ENCODE measurements around the gene TSBP1. TPM values are rescaled to one million over a fixed set of nuclear protein-coding genes. Genes with fewer than 3 reads are reported as not detected.

Gene TSBP1
- total and polyA plus RNA-seq, 12 donors = not detected

DNA sequence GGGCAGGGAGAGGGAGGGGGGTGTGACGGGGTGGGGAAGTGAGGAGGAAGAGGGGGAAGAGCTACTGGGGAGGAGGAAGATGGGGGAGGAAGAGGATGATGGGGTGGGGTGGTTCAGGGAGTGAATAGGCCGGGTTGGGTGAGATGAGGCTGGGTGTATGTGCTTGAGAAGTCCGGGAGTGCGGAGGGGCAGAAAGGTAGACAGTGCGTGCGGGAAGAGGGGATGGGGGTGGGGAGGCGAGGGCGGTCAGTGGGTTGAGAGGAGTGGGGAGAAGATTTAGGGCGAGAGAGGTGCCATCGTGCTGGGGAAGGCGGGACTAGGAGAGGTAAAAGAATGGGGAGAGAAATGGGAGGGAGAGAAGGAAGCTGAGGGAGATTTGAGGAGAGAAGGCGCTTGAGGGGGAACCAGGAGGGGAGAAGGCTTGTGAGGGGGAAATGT, 116.9 kb downstream of the TSBP1 start:
- H3K36me3 ChIP-seq (replicated peaks in 1 of 2) = no peaks in the 10 kb centered on the region
- H3K4me3 ChIP-seq = peak overlapping the region in 2 of 4 donors; percentile 11 to 58
- 10 to 24% (median 22%) methylated on average over 12 of the region's 12 CpGs for WGBS, 4 donors
- no peaks in the 10 kb centered on the region for H3K27me3 ChIP-seq
- peaks cover 7 to 8% of the 10 kb centered on the region in 2 donors for H3K4me1 ChIP-seq (replicated peaks in 1 of 2)
- H3K27ac ChIP-seq = peak overlapping the region in 2 of 5 donors; percentile 80 to 91
- TF ChIP-seq, protein P1, sequence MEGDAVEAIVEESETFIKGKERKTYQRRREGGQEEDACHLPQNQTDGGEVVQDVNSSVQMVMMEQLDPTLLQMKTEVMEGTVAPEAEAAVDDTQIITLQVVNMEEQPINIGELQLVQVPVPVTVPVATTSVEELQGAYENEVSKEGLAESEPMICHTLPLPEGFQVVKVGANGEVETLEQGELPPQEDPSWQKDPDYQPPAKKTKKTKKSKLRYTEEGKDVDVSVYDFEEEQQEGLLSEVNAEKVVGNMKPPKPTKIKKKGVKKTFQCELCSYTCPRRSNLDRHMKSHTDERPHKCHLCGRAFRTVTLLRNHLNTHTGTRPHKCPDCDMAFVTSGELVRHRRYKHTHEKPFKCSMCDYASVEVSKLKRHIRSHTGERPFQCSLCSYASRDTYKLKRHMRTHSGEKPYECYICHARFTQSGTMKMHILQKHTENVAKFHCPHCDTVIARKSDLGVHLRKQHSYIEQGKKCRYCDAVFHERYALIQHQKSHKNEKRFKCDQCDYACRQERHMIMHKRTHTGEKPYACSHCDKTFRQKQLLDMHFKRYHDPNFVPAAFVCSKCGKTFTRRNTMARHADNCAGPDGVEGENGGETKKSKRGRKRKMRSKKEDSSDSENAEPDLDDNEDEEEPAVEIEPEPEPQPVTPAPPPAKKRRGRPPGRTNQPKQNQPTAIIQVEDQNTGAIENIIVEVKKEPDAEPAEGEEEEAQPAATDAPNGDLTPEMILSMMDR (IDR thresholded peaks at IDR 0.05) = no peak
- TF ChIP-seq POLR2A (IDR thresholded peaks at IDR 0.05) = no peak
- intact Hi-C loops (cut with DNase I) = no loop called here
- DNase-seq = peak in 2 of 7 donors; percentile 19 to 24
- no peaks in the 10 kb centered on the region for H3K9me3 ChIP-seq (replicated peaks in 1 of 3)

DNA sequence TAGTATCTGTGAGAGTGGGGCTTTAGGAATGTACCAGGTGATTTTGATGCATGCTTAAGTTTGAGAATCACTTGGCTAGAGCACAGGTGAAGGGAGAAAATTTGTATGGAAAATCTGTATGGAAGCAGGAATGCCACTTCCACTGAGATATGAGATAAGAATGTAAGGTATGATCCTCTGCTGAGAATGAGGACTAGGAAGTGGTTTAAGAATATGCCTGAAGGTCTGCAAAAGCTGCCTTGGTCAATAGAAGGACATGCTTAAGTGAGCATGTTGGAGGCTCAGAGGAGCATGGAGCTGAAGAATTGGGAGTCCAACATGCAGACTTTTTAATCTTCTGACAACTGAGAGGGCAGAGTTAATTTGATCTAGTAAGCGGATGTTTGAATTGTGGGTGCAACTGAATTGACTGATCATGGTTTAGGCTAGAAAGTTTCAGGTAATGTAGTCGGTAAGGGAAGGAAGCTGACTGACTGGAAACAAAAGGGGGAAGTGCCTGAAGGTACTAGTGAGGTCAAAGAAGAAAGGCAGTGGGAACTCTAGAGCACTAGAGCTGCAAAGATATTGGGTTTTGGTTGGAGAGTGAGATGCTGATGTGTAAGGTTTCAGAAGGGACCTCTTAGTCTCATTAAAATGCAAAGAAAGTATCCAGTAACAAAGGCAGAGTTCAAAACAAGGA, 119.2 kb downstream of the TSBP1 start:
- 50 to 60% (median 58%) methylated on average over 1 to 2 of the region's 2 CpGs for WGBS, 4 donors
- Histone ChIP-seq H3K9me3 (replicated peaks in 1 of 3) (no peaks in the 10 kb centered on the region), H3K4me1 (replicated peaks in 1 of 2) (peaks cover 7 to 8% of the 10 kb centered on the region in 2 donors), H3K27me3 (no peaks in the 10 kb centered on the region), H3K27ac (no peak overlapping the region), H3K4me3 (no peak overlapping the region), H3K36me3 (replicated peaks in 1 of 2) (no peaks in the 10 kb centered on the region)
- intact Hi-C loops (cut with DNase I) = no loop called here
- TF ChIP-seq POLR2A (IDR thresholded peaks at IDR 0.05) = no peak
- TF ChIP-seq, protein P1 (IDR thresholded peaks at IDR 0.05) = no peak
- DNase-seq = no peak

DNA sequence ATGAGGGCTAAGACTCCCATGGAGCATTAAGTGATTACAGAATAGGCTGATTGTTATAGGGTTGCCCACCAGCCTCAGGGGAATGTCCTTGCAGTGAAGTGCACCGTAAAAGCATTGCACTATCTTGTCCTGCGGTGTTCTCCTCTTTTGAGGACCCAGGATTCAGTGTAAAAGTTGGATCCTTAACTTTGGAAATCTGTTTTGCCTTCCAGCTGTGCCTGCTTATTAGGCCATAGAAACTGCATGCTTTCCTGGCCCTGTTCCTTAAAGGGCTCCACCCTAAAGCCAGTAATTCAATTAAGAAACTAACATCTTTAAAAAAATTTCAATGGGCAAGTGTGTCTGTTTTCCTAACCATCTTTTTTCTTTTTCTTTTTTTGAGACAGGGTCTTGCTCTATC, 122.4 kb downstream of the TSBP1 start:
- H3K27ac ChIP-seq = no peak overlapping the region
- no peaks in the 10 kb centered on the region for H3K36me3 ChIP-seq (replicated peaks in 1 of 2)
- H3K4me3 ChIP-seq = no peak overlapping the region
- intact Hi-C loops (cut with DNase I) = loop anchor here (10.0 kb wide), 2 partner anchors 166 to 546 kb away; no protein-coding TSS in a partner anchor
- WGBS, 4 donors = 75 to 90% (median 80%) methylated on average over 2 of the region's 2 CpGs
- no peak for DNase-seq
- no peaks in the 10 kb centered on the region for H3K4me1 ChIP-seq (replicated peaks in 1 of 2)
- TF ChIP-seq, protein P1 (IDR thresholded peaks at IDR 0.05) = no peak
- no peak for TF ChIP-seq POLR2A (IDR thresholded peaks at IDR 0.05)
- no peaks in the 10 kb centered on the region for H3K27me3 ChIP-seq
- no peaks in the 10 kb centered on the region for H3K9me3 ChIP-seq (replicated peaks in 1 of 3)

- Histone ChIP-seq H3K36me3 (replicated peaks in 1 of 2) (no peaks in the 10 kb centered on the region), H3K9me3 (replicated peaks in 1 of 3) (no peaks in the 10 kb centered on the region), H3K4me1 (replicated peaks in 1 of 2) (no peaks in the 10 kb centered on the region), H3K27me3 (no peaks in the 10 kb centered on the region), H3K4me3 (no peak overlapping the region), H3K27ac (no peak overlapping the region)
- WGBS, 4 donors = 0 to 46% (median 37%) methylated on average over 1 to 2 of the region's 2 CpGs
- TF ChIP-seq, protein P1 (IDR thresholded peaks at IDR 0.05) = no peak
- no peak for TF ChIP-seq POLR2A (IDR thresholded peaks at IDR 0.05)
- intact Hi-C loops (cut with DNase I) = loop anchor here (10.0 kb wide), 2 partner anchors 167 to 547 kb away; no protein-coding TSS in a partner anchor
- no peak for DNase-seq
These were observed 124.3 kb downstream of the TSBP1 start for GRCh38 chr6:32247401-32247800.
